PFSK-1 (cell line): ENCODE results near the gene C19orf44.

Experiments
- POLR2AphosphoS5 ChIP-seq: IDR thresholded peaks from 2 replicates; pipeline ENCODE4 v1.6.1; 2012; ENCODE audit warnings: low read depth, mild to moderate bottlenecking, control low read depth, low read length, moderate library complexity
- REST ChIP-seq, 2 experiments: IDR thresholded peaks; 2 replicates each; pipeline versions ENCODE4 v1.6.1 to v1.8.0; 2011 to 2012; ENCODE audit warnings: low read depth in 2 of 2, low read length in 2 of 2, control low read depth in 1 of 2, inconsistent platforms in 1 of 2, mild to moderate bottlenecking in 1 of 2, moderate library complexity in 1 of 2; ENCODE audit not compliant: insufficient read depth in 1 of 2
- SIN3A ChIP-seq: IDR thresholded peaks from 2 replicates; pipeline ENCODE4 v1.6.1; 2012; ENCODE audit warnings: mild to moderate bottlenecking, low read length, moderate library complexity, borderline replicate concordance; ENCODE audit not compliant: insufficient read depth

GRCh38 chr19:16477311-16477710 is 18.9 kb upstream of the C19orf44 start:
- no peak for TF ChIP-seq POLR2AphosphoS5
- no peak for TF ChIP-seq SIN3A
- TF ChIP-seq REST (IDR thresholded peaks at IDR 0.05; ENCODE audit: insufficient read depth in 1 of 2, low read depth in 2 of 2, low read length in 2 of 2): no peak
